ENCODE results near the gene NUP58. TPM values are rescaled to one million over a fixed set of nuclear protein-coding genes. Genes with fewer than 3 reads are reported as not detected.
A peak's percentile ranks its signal among the peaks of the same experiment; 100 is the strongest.

The NUP58 gene
- total and polyA plus RNA-seq, 5 experiments from 2014 or later: 12.6 to 39.8 (median 14.1) TPM

DNA sequence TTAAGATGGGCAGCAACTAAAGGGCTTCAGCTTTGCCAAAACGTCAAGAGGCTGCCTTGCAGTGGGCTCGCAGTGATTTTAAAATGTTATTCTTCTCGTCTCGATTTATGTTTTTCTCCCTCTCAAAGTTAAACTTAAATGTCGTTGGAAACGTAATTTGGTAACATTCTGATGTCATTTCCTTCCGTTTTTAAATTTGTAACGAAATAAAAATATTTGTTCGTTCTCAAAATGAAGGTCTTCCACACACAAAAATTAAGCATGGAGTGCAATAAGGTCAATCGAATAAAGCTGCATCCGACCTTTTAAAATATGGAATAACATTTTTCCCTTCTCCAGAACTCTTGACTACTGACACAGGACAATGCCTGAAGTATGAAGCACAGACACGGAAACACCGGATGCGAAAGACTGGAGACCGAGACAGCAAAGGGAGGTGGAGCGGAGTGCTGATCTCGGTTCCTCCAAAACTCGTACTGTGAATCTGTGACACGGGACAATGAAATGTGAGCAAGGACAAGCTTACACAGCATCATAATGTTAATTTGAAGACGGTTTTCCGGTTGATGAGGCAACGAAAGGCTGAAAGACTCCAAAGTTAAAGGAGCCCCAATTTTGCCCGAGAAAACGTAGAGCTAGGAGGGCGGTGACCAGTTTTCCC, 15.0 kb upstream of the NUP58 start:
- POLR2A ChIA-PET: interaction anchor here (0.6 to 1.3 kb wide), 3 partner anchors 14 to 16 kb away, joined by 3 read pairs; no protein-coding TSS in a partner anchor
- Mint-ChIP-seq H3K36me3 (peaks cover 0 to 14% (median 0%) of the 10 kb centered on the region in 3 donors), H3K27me3 (peaks cover 0 to 7% (median 3%) of the 10 kb centered on the region in 5 donors), H3K4me3 (peak overlapping the region; percentile 89 to 100 (median 98)), H3K4me1 (peaks cover 17 to 58% (median 47%) of the 10 kb centered on the region in 4 donors), H3K9me3 (no peaks in the 10 kb centered on the region), H3K27ac (peak overlapping the region; percentile 96 to 98 (median 98))
- peak in 9 of 10 donors; percentile 13 to 72 (median 56) for DNase-seq
- peak; percentile 32 to 42 for ATAC-seq

DNA sequence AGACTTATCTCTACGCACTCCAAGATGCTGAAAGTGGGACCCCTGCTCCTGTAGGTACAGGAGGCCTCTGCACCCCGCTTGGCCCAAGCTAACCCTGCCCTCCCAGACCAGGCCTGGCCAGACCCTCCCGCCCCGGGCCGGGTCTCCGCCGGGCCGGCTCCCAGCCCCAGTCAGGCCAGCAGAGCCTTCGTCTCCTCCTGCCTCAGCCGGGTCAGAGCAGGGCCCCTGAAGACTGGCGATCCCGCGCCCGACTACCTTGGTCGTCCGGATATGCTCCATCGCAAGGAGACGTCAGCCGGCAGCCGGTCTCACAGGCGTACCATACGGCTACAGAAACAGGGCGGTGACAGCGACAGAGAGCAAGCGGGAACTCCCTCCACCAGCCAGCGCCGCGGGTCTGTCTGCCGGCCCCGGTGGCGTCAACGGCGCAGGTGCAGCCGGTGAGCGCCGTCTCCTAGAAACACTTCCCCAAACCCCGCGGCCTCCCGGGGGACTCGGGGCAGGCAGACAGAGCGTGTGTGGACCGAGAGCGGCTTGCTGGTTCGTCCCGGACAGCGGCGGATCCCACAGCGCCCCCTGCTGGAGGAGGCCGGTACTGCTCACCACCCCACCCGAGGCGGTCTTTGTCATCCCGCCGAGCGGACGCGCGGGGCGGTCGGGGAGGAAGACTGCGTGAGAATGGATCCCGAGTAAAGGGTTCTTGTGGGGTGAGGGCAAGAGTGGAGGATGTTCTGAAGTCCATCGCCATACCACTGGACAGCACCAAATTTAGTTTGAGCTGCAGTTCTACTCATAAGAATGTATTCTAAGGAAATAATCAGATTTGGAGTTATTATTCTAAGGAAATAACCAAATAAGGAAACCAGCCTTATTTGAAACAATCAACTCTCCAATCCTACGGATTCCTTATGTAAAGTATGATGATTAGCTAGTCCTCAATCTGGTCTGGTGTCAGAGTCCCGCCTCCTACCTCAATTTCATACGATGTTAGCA, 14.2 kb upstream of the NUP58 start, which contains the start of gene MTMR6:
MTMR6 (minus strand) TSS at position 520 of the 993 bp plus-strand sequence; CDS start at position 279, 241 bp downstream.
- POLR2A ChIA-PET: interaction anchor here (0.6 to 1.3 kb wide), 3 partner anchors 13 to 16 kb away, joined by 3 read pairs; no protein-coding TSS in a partner anchor
- peaks cover 0 to 9% (median 3%) of the 10 kb centered on the region in 5 donors for H3K27me3 Mint-ChIP-seq
- H3K4me3 Mint-ChIP-seq: peak within 1 kb of the TSS; percentile 89 to 100 (median 98)
- ATAC-seq (peak; percentile 86 to 91), DNase-seq (peak; percentile 88 to 99 (median 92))
- peak within 1 kb of the TSS; percentile 96 to 98 (median 98) for H3K27ac Mint-ChIP-seq
- peaks cover 16 to 56% (median 42%) of the 10 kb centered on the region in 4 donors for H3K4me1 Mint-ChIP-seq
- peaks cover 0 to 10% (median 0%) of the 10 kb centered on the region in 3 donors for H3K36me3 Mint-ChIP-seq
- no peaks in the 10 kb centered on the region for H3K9me3 Mint-ChIP-seq

DNA sequence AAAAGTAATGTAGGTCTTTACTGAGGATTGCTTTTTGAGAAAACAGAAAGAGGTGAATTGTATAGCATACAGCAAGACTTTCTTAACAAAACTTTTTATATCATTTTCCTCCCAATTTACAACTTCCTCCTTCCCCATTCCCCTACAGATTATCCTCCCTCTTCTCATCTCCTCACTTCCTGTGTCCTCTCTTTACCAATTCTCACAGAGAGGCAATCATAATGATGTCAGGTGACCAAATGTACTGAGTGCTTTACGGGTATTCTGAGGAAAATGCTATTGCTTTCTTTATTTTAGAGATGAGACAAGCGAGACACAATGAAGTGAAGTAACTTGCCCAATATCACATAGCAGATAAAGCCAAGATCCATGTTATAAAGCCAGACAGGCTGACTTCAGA, 12.5 kb upstream of the NUP58 start:
- ATAC-seq (no peak), DNase-seq (no peak)
- Mint-ChIP-seq H3K27me3 (peaks cover 0 to 10% (median 3%) of the 10 kb centered on the region in 5 donors), H3K4me3 (peak overlapping the region in 1 of 10 donors; percentile 67), H3K9me3 (no peaks in the 10 kb centered on the region), H3K4me1 (peaks cover 13 to 41% (median 30%) of the 10 kb centered on the region in 4 donors), H3K36me3 (no peaks in the 10 kb centered on the region), H3K27ac (no peak overlapping the region)
- POLR2A ChIA-PET: no interaction called here

DNA sequence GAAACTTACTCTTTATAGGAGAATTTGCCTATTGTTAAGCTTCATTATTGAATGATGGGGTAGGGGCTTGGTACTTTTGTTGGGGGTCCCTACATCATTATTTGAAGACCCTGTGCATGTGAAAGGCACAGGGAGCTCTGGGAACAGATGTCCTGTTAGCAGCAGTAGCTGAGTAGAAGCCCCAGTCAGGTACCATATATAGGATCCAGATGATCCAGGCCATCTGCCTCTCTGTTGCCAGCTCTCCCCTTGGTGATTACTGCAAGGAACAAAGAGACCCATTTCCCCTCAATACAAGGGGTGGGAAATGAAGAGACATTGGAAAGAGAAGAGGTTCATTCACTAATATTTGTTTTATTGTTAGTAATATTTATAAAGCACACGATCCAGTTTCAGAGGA, 9.7 kb upstream of the NUP58 start:
- Mint-ChIP-seq H3K36me3 (no peaks in the 10 kb centered on the region), H3K4me3 (no peak overlapping the region)
- no peak for DNase-seq

DNA sequence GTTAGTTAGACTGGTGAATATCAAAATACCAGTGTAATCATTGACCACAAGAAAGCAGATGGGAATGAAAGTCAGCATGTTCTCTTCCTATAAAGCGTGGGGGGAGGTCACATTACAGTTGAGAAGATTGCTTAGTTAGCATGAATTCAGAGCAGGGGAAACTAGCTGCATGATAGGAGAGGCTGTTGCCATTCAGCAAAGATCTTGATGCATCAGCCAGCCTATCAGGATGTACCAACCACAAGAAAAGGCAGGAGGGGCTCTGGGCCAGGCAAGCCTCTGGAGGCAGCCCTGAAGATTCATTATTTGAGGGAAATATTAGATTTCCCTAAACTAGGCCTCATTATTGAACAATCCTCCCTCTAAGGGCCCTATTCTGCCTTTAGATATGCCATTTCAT, 9.1 kb upstream of the NUP58 start:
- Mint-ChIP-seq H3K27ac (peak overlapping the region in 3 of 10 donors; percentile 7 to 56 (median 11)), H3K9me3 (no peaks in the 10 kb centered on the region)

More for the DNA sequence above, 9.7 kb upstream of the NUP58 start:
- Mint-ChIP-seq H3K27ac (peak overlapping the region in 3 of 10 donors; percentile 11 to 56 (median 27)), H3K9me3 (no peaks in the 10 kb centered on the region), H3K4me1 (peaks cover 6 to 17% (median 9%) of the 10 kb centered on the region in 4 donors), H3K27me3 (peaks cover 0 to 19% (median 3%) of the 10 kb centered on the region in 5 donors)
- POLR2A ChIA-PET: no interaction called here
- ATAC-seq: no peak

DNA sequence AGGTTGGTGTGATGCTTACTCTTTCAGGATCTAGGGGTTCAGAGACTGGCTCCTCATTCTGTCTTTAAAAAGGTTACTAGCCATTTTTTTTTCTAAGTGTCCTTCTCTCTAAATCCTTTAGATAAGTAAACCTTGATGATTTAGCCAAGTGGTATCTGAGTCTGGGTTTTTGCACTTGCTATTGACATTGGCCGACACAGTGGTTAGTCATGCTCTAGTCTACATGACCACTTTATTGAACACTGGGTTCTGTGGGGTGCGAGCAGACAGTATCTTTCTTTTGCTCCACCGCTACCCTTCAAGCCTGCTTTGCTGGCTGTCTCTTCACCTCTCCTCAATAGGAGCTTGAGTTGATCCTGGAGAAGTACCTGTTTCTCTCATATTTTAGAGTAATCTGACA, 6.2 kb upstream of the NUP58 start:
- DNase-seq: no peak
- Mint-ChIP-seq H3K27me3 (peaks cover 0 to 29% (median 10%) of the 10 kb centered on the region in 5 donors), H3K27ac (no peak overlapping the region), H3K4me1 (peaks cover 4 to 7% (median 5%) of the 10 kb centered on the region in 4 donors), H3K9me3 (no peaks in the 10 kb centered on the region), H3K4me3 (no peak overlapping the region), H3K36me3 (no peaks in the 10 kb centered on the region)
- POLR2A ChIA-PET: interaction anchor here (1.0 kb wide), 1 partner anchor 891 kb away, joined by 3 read pairs; no protein-coding TSS in a partner anchor
- no peak for ATAC-seq

More for the DNA sequence above, 9.1 kb upstream of the NUP58 start:
- Mint-ChIP-seq H3K4me1 (peaks cover 6 to 14% (median 8%) of the 10 kb centered on the region in 4 donors), H3K4me3 (no peak overlapping the region), H3K27me3 (peaks cover 3 to 22% (median 6%) of the 10 kb centered on the region in 5 donors), H3K36me3 (no peaks in the 10 kb centered on the region)
- peak; percentile 34 to 65 for ATAC-seq
- POLR2A ChIA-PET: no interaction called here
- DNase-seq: peak in 2 of 10 donors; percentile 16 to 29

DNA sequence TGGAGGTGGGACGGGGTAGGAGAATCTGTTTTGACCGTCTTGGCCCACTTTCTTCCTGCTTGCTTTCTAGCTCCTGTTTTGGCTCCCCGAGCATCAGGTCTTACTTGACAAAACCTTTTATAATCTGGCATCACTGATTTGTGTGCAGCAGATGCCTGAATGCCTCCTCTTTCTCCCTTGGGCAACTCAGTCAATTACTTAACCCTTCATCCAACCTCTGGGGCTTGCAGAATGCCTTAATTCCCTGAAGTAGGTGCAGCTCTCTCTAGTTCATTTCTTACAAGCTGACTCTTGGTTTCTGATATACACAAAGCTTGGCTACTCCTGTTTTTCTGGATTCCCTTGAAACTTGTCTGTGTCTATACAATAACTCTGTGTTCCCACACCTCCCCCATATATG, 5.7 kb upstream of the NUP58 start:
- POLR2A ChIA-PET: no interaction called here
- Mint-ChIP-seq H3K27ac (peak overlapping the region in 1 of 10 donors; percentile 17), H3K36me3 (no peaks in the 10 kb centered on the region), H3K27me3 (peaks cover 0 to 29% (median 10%) of the 10 kb centered on the region in 5 donors), H3K9me3 (no peaks in the 10 kb centered on the region), H3K4me3 (no peak overlapping the region), H3K4me1 (peaks cover 4 to 11% (median 6%) of the 10 kb centered on the region in 4 donors)
- no peak for ATAC-seq
- DNase-seq: no peak

DNA sequence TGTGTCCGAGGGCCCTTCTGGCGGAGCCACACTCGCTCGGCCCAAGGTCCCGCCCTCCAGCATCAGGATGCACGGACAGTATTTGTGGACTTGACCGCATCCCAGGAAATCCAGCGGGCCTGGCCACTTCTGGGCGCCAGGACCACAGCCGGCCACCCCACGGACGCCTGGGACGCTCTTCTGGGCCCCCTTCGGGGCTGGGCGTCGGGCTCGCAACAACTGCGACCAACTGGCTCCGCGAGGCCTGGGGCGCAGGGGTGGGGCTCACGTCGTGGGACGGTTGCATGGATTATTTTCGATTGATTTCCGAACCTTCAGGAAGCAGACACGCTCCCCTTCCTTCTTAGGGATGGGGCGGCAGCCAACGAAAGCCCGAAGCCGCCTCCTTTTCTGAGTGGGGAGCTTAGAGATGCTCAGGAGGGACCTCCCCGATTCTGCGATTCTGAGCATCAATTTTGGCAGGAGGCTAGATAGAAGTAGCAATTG, 521 bp upstream of the NUP58 start:
- H3K4me3 Mint-ChIP-seq: peak overlapping the region; percentile 88 to 96 (median 91)
- H3K4me1 Mint-ChIP-seq: peaks cover 13 to 38% (median 33%) of the 10 kb centered on the region in 4 donors
- H3K27ac Mint-ChIP-seq: peak overlapping the region; percentile 91 to 98 (median 96)
- H3K9me3 Mint-ChIP-seq: no peaks in the 10 kb centered on the region
- peaks cover 0 to 11% (median 5%) of the 10 kb centered on the region in 3 donors for H3K36me3 Mint-ChIP-seq
- H3K27me3 Mint-ChIP-seq: peaks cover 0 to 17% (median 5%) of the 10 kb centered on the region in 5 donors
- ATAC-seq (peak; percentile 22 to 44), DNase-seq (peak in 3 of 10 donors; percentile 10 to 62 (median 14))
- POLR2A ChIA-PET: interaction anchor here (0.6 to 1.0 kb wide), 3 partner anchors 11 to 1962 kb away, joined by 3 read pairs; no protein-coding TSS in a partner anchor

DNA sequence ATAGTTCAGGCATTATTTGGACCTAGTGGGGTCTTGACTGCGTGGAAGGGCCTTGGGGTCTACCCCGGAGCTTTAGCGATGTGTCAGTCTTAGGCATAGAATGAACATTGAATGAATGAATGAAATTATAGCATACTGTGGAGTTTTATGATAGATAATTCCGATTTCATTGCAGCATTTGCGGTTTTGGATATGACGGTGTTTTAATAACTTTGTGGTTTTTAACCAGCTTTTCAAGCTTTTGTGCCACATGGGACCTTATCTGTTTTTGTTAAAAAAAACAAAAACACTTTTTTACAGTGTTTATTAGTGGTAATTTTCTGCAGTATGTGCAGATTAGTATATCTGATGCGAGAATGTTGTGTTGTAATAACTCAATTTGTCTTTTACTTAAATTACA, 696 bp downstream of the NUP58 start:
- peaks cover 13 to 46% (median 41%) of the 10 kb centered on the region in 4 donors for H3K4me1 Mint-ChIP-seq

DNA sequence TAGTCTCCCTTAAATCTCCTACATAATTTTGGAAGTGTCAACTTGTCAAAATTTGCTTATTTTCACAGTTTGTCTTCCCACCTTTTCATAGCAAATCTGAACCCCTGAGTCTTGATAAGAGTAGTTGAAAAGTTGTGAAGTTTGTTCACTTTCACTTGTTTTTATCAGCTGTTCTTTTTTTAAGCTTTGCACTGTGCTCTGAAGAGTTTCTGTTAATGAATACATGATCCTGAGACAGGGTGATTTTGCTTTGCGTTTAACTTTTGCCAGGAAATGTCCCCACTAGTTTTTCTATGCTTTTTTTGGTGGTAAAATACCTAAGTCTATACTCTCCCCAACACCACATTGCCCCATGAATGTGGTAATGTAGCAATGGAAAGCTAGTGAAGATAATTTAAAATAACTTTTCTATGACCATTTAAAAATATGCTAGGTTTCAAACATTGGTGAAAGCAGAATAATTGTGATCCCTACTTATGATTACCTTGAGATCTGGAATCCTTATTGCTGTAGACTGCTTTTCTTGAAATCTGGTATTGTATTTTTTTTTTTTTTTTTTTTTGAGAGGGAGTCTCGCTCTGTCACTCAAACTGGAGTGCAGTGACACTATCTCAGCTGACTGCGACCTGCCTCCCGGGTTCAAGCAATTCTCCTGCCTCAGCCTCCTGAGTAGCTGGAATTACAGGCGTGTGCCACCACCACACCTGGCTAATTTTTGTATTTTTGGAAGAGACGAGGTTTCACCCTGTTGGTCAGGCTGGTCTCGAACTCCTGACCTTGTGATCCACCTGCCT, 5.4 kb downstream of the NUP58 start:
- Mint-ChIP-seq H3K4me3 (no peak overlapping the region), H3K27ac (peak overlapping the region in 8 of 10 donors; percentile 2 to 59 (median 28)), H3K27me3 (no peaks in the 10 kb centered on the region), H3K9me3 (no peaks in the 10 kb centered on the region), H3K4me1 (peaks cover 20 to 52% (median 47%) of the 10 kb centered on the region in 4 donors), H3K36me3 (peaks cover 7 to 58% (median 18%) of the 10 kb centered on the region in 3 donors)
- POLR2A ChIA-PET: no interaction called here
- DNase-seq (no peak), ATAC-seq (no peak)

More for the DNA sequence above, 696 bp downstream of the NUP58 start:
- DNase-seq (no peak), ATAC-seq (no peak)
- Mint-ChIP-seq H3K27ac (peak overlapping the region; percentile 91 to 98 (median 96)), H3K9me3 (no peaks in the 10 kb centered on the region), H3K36me3 (peaks cover 0 to 15% (median 5%) of the 10 kb centered on the region in 3 donors), H3K27me3 (peaks cover 0 to 13% (median 5%) of the 10 kb centered on the region in 5 donors), H3K4me3 (peak overlapping the region; percentile 88 to 96 (median 91))
- POLR2A ChIA-PET: interaction anchor here (0.6 kb wide), 1 partner anchor 15 kb away, joined by 3 read pairs; the partner anchor contains the start of gene MTMR6

DNA sequence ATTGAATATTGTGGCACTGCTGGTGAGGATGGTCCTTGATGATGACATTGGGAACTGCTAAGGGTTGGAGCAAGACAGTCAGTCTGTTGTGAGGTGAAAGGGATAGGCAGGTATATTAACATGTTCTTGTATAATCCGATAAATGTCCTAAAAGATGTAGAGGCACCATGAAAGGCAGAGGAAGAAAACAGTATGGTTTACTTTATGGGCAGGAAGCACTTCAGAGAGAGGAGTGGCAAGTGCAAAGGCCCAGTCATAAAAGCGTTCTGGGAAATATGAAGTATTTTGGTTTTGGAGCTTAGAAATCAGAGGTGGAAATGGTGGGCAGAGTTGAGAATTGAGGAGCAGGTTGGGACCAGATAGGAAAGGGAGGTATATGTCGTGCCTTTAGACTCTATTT, 9.5 kb downstream of the NUP58 start:
- Mint-ChIP-seq H3K27me3 (no peaks in the 10 kb centered on the region), H3K9me3 (no peaks in the 10 kb centered on the region), H3K27ac (peak overlapping the region in 2 of 10 donors; percentile 0 to 61), H3K4me3 (no peak overlapping the region), H3K36me3 (peaks cover 5 to 83% (median 33%) of the 10 kb centered on the region in 3 donors), H3K4me1 (peaks cover 10 to 25% (median 19%) of the 10 kb centered on the region in 4 donors)
- DNase-seq (no peak), ATAC-seq (no peak)
- POLR2A ChIA-PET: no interaction called here
